GM18861 (cell line): Measurements from ENCODE around the gene NEDD4.
"Not testable (repeated sequence)": the region's sequence is repeated elsewhere in the genome, so short reads cannot be mapped to it uniquely, and the experiment has no call there.

Experiments
- ATAC-seq: cut with Tn5 transposase; IDR thresholded peaks from one replicate; pipeline ENCODE4 v1.9.1; 2021; ENCODE audit not compliant: unreplicated experiment

NEDD4 gene

GRCh38 chr15:55829826-55830225 lies 163.6 kb downstream of the NEDD4 start:
- peak; percentile 79 for ATAC-seq

- ATAC-seq, result no peak
Observed at GRCh38 chr15:55827955-55828354, 165.5 kb downstream of the NEDD4 start.

- no peak for ATAC-seq
Observed at GRCh38 chr15:55827204-55827603, 166.2 kb downstream of the NEDD4 start.

GRCh38 chr15:55824857-55825613 lies 168.4 kb downstream of the NEDD4 start:
- ATAC-seq, result no peak

GRCh38 chr15:55823699-55824340 lies 169.6 kb downstream of the NEDD4 start:
- no peak for ATAC-seq

GRCh38 chr15:55823191-55823670 lies 170.2 kb downstream of the NEDD4 start:
- ATAC-seq, result no peak

- not testable (repeated sequence) for ATAC-seq
Observed at GRCh38 chr15:55821740-55822139, 171.7 kb downstream of the NEDD4 start.

- ATAC-seq, result no peak
Observed at GRCh38 chr15:55820043-55820442, 173.4 kb downstream of the NEDD4 start.

GRCh38 chr15:55819397-55820034 lies 173.9 kb downstream of the NEDD4 start:
- no peak for ATAC-seq

GRCh38 chr15:55816017-55816416 lies 177.4 kb downstream of the NEDD4 start:
- no peak for ATAC-seq

- no peak for ATAC-seq
Observed at GRCh38 chr15:55802600-55803376, 190.6 kb downstream of the NEDD4 start.

- no peak for ATAC-seq
Observed at GRCh38 chr15:55800216-55800615, 193.2 kb downstream of the NEDD4 start.

GRCh38 chr15:55799291-55800212 lies 193.9 kb downstream of the NEDD4 start:
- no peak for ATAC-seq

GRCh38 chr15:55796321-55796965 lies 197.0 kb downstream of the NEDD4 start:
- ATAC-seq, result no peak

- no peak for ATAC-seq
Observed at GRCh38 chr15:55795031-55795430, 198.4 kb downstream of the NEDD4 start.

GRCh38 chr15:55791551-55792400 lies 201.6 kb downstream of the NEDD4 start:
- ATAC-seq, result no peak

- ATAC-seq, result no peak
Observed at GRCh38 chr15:55789066-55789660, 204.2 kb downstream of the NEDD4 start.

GRCh38 chr15:55786341-55786740 lies 207.1 kb downstream of the NEDD4 start:
- no peak for ATAC-seq
